ENCODE results near the gene USP5. TPM values are rescaled to one million over a fixed set of nuclear protein-coding genes. Genes with fewer than 3 reads are reported as not detected.

USP5 gene
- total and polyA plus RNA-seq, 2 of the 8 experiments (the other 6 are each of a cell fraction or from before 2014, with no cell fraction given): 66.5 to 148 TPM

GRCh38 chr12:6861391-6861790, 9.4 kb downstream of the USP5 start:
- H3K14ac ChIP-seq (ENCODE audit: insufficient read length): no peak overlapping the region
- peaks cover 0 to 2% of the 10 kb centered on the region in 2 experiments for H4K20me1 ChIP-seq (replicated peaks in 1 of 2; ENCODE audit: control insufficient read depth in 1 of 2, insufficient read depth in 2 of 2, low read length in 2 of 2)
- H3K4me1 ChIP-seq (replicated peaks in 1 of 4; ENCODE audit: control insufficient read depth in 3 of 4, insufficient read depth in 4 of 4, low read length in 3 of 4): peaks cover 2 to 10% (median 6%) of the 10 kb centered on the region in 4 experiments; a peak in 6 of 7 replicates
- no peaks in the 10 kb centered on the region for H3K9me3 ChIP-seq (ENCODE audit: insufficient read depth in 2 of 2, low read depth in 1 of 2, low read length in 1 of 2)
- FAIRE-seq (no peak), DNase-seq (ENCODE audit: low read depth in 1 of 2, low spot score in 2 of 2) (no peak)
- H4K91ac ChIP-seq (replicated peaks; ENCODE audit: insufficient read length, low read length): no peak overlapping the region
- no peaks in the 10 kb centered on the region for H3K23me2 ChIP-seq (ENCODE audit: low read depth, low read length)
- no peak overlapping the region for H2BK20ac ChIP-seq (ENCODE audit: low read length)
- H2BK5ac ChIP-seq (ENCODE audit: low read depth, low read length): no peak overlapping the region
- no peaks in the 10 kb centered on the region; the same call in 1 of the 2 replicates for H3K79me1 ChIP-seq (ENCODE audit: low read depth, low read length)
- no peak overlapping the region for H3K4ac ChIP-seq (replicated peaks; ENCODE audit: insufficient read length, low read depth, low read length)
- H3K4me3 ChIP-seq (ENCODE audit: extremely low read depth in 1 of 4, insufficient read depth in 2 of 4, low read depth in 3 of 4, low read length in 4 of 4): no peak overlapping the region
- ChIA-PET POLR2A (ENCODE audit: partially characterized antibody) (interaction anchor here (0.7 to 18.9 kb wide), 4 partner anchors 7 to 82 kb away, joined by 3 to 588 read pairs (median 14); partner anchors contain the start of genes C12orf57, CDCA3, GNB3 and RNU7-1), CTCF (ENCODE audit: partially characterized antibody) (interaction anchor here (0.5 to 4.5 kb wide), 8 partner anchors 10 to 108 kb away, joined by 3 to 27 read pairs (median 4); partner anchors contain the start of genes GNB3, MLF2 and SPSB2)
- no peak overlapping the region for H4K5ac ChIP-seq (ENCODE audit: insufficient read length, low read depth, low read length)
- H2AK5ac ChIP-seq (ENCODE audit: low read depth, low read length): no peak overlapping the region
- no peak overlapping the region for H3K27ac ChIP-seq (ENCODE audit: low read depth, low read length)
- no peak overlapping the region for H3K9ac ChIP-seq (replicated peaks in 1 of 4; ENCODE audit: extremely low read depth in 1 of 4, low read depth in 3 of 4, low read length in 3 of 4)
- no peak overlapping the region for H4K8ac ChIP-seq (ENCODE audit: extremely low read depth, insufficient read depth, low read length)
- H3K79me2 ChIP-seq (ENCODE audit: control insufficient read depth in 1 of 2, insufficient read depth in 2 of 2, low read length in 2 of 2): no peaks in the 10 kb centered on the region
- no peak overlapping the region for H3K56ac ChIP-seq (replicated peaks; ENCODE audit: insufficient read length, low read depth, low read length)
- H3K23ac ChIP-seq (ENCODE audit: insufficient read length): no peak overlapping the region
- H3K4me2 ChIP-seq (ENCODE audit: insufficient read depth in 1 of 2, low read depth in 2 of 2, low read length in 2 of 2): no peak overlapping the region
- H2BK15ac ChIP-seq (ENCODE audit: low read length): no peak overlapping the region
- H3K36me3 ChIP-seq (ENCODE audit: control insufficient read depth in 2 of 4, insufficient read depth in 4 of 4, low read length in 3 of 4): peaks cover 28 to 74% (median 66%) of the 10 kb centered on the region in 4 experiments
- H3K27me3 ChIP-seq (replicated peaks in 1 of 4; ENCODE audit: control insufficient read depth in 3 of 4, extremely low read depth in 1 of 4, insufficient read depth in 3 of 4, low read length in 3 of 4): no peaks in the 10 kb centered on the region
- no peak overlapping the region for H2BK120ac ChIP-seq (replicated peaks; ENCODE audit: low read depth, low read length)
- no peak overlapping the region for H2BK12ac ChIP-seq (ENCODE audit: low read depth, low read length)
- WGBS, 2 experiments (ENCODE audit: extremely low coverage in 1 of 2, insufficient coverage in 1 of 2, insufficient read length in 1 of 2, insufficient replicate concordance in 2 of 2, low coverage in 1 of 2, low lambda C conversion rate in 2 of 2, missing lambda C conversion rate in 1 of 2): 87% methylated on average over 9 of the region's 9 CpGs; no CpG with 5 or more reads in 1 of the 2 experiments
- no peak overlapping the region for H2AFZ ChIP-seq (ENCODE audit: low read length)
- no peak overlapping the region for H3K18ac ChIP-seq (ENCODE audit: extremely low read depth, low read length)
- TF ChIP-seq BACH1 (IDR thresholded peaks at IDR 0.05; ENCODE audit: low read length) (no peak), TEAD4 (IDR thresholded peaks at IDR 0.05; ENCODE audit: low read depth, low read length) (no peak), SIRT6 (IDR thresholded peaks at IDR 0.05; ENCODE audit: low read length) (no peak), CREB1 (IDR thresholded peaks at IDR 0.05) (no peak), YY1 (IDR thresholded peaks at IDR 0.05; ENCODE audit: low read depth, low read length) (no peak), SP4 (IDR thresholded peaks at IDR 0.05; ENCODE audit: low read length) (no peak), CBX8 (IDR thresholded peaks at IDR 0.05; ENCODE audit: borderline replicate concordance, low read depth, low read length) (no peak), SRF (IDR thresholded peaks at IDR 0.05; ENCODE audit: low read depth, low read length) (no peak), KDM4A (IDR thresholded peaks at IDR 0.05; ENCODE audit: low read depth, low read length, severe bottlenecking) (no peak), SIN3A (conservative IDR thresholded peaks at IDR 0.05 in 1 of 2, IDR thresholded peaks at IDR 0.05 in 1 of 2; ENCODE audit: low read depth in 1 of 2, low read length in 2 of 2) (no peak), SP1 (IDR thresholded peaks at IDR 0.05; ENCODE audit: low read depth, low read length) (no peak), CEBPB (IDR thresholded peaks at IDR 0.05; ENCODE audit: low read depth, low read length) (no peak), BCL11A (IDR thresholded peaks at IDR 0.05; ENCODE audit: low read depth in 2 of 2, low read length in 2 of 2) (no peak), NRF1 (IDR thresholded peaks at IDR 0.05; ENCODE audit: low read depth, low read length) (no peak), E2F6 (IDR thresholded peaks at IDR 0.05) (no peak), CHD2 (IDR thresholded peaks at IDR 0.05; ENCODE audit: low read length) (no peak)

Data from H1 (cell line).